Trophoblast cell (in vitro differentiated cells and primary cell): ENCODE results near the gene SHROOM3.

ENCODE experiments used
- DNase-seq, 2 donors: peaks; one replicate each; pipeline ENCODE4 v3.0.0-alpha.2; 2016
- H2AFZ ChIP-seq: 2 replicates; pipeline ENCODE4 v1.6.1; 2013; ENCODE audit warnings: low read length, moderate library complexity, mild to moderate bottlenecking; ENCODE audit not compliant: insufficient read depth, poor library complexity
- H2AK5ac ChIP-seq: 2 replicates; pipeline ENCODE4 v1.6.1; 2013; ENCODE audit warnings: mild to moderate bottlenecking, low read length
- H2BK120ac ChIP-seq: 2 replicates; pipeline ENCODE4 v1.6.1; 2013; ENCODE audit warnings: low read length, mild to moderate bottlenecking, moderate library complexity; ENCODE audit not compliant: insufficient read depth, poor library complexity
- H2BK12ac ChIP-seq: 2 replicates; pipeline ENCODE4 v1.6.1; 2013; ENCODE audit warnings: mild to moderate bottlenecking, low read length, moderate library complexity
- H2BK5ac ChIP-seq: 2 replicates; pipeline ENCODE4 v1.6.1; 2013; ENCODE audit warnings: low read length, low read depth, moderate library complexity, mild to moderate bottlenecking; ENCODE audit not compliant: poor library complexity
- H3K14ac ChIP-seq: 2 replicates; pipeline ENCODE4 v1.6.1; 2013; ENCODE audit warnings: mild to moderate bottlenecking, low read length
- H3K18ac ChIP-seq: 2 replicates; pipeline ENCODE4 v1.6.1; 2013; ENCODE audit warnings: mild to moderate bottlenecking, low read length
- H3K23ac ChIP-seq: 2 replicates; pipeline ENCODE4 v1.6.1; 2013; ENCODE audit warnings: low read length
- H3K27ac ChIP-seq: 2 replicates; pipeline ENCODE4 v1.5.1; 2013; ENCODE audit warnings: low read depth, mild to moderate bottlenecking, inconsistent platforms, low read length, moderate library complexity
- H3K27me3 ChIP-seq: 2 replicates; pipeline ENCODE4 v1.6.1; 2013; ENCODE audit warnings: inconsistent platforms, mild to moderate bottlenecking, low read length, moderate library complexity; ENCODE audit not compliant: insufficient read depth
- H3K36me3 ChIP-seq, 2 experiments: 1 replicate in 1 of 2; 2 replicates in 1 of 2; pipeline ENCODE4 v1.6.1; 2013; ENCODE audit warnings: low read length in 2 of 2, mild to moderate bottlenecking in 2 of 2, moderate library complexity in 1 of 2; ENCODE audit not compliant: insufficient read depth in 2 of 2, control insufficient read depth in 1 of 2
- H3K4ac ChIP-seq: 2 replicates; pipeline ENCODE4 v1.6.1; 2013; ENCODE audit warnings: low read depth, mild to moderate bottlenecking, low read length, moderate library complexity
- H3K4me1 ChIP-seq, 2 experiments: 1 replicate in 1 of 2; 2 replicates in 1 of 2; pipeline ENCODE4 v1.6.1; 2013; ENCODE audit warnings: low read length in 2 of 2, mild to moderate bottlenecking in 2 of 2, moderate library complexity in 1 of 2; ENCODE audit not compliant: insufficient read depth in 2 of 2, control insufficient read depth in 1 of 2
- H3K4me2 ChIP-seq: 2 replicates; pipeline ENCODE4 v1.6.1; 2013; ENCODE audit warnings: inconsistent platforms, mild to moderate bottlenecking, low read length, moderate library complexity
- H3K4me3 ChIP-seq: 2 replicates; pipeline ENCODE4 v1.5.1; 2013; ENCODE audit warnings: mild to moderate bottlenecking, low read depth, low read length, inconsistent platforms
- H3K79me1 ChIP-seq: one replicate; pipeline ENCODE4 v1.6.1; 2013; ENCODE audit warnings: low read length
- H3K79me2 ChIP-seq: 2 replicates; pipeline ENCODE4 v1.6.1; 2013; ENCODE audit warnings: low read length, mild to moderate bottlenecking; ENCODE audit not compliant: control insufficient read depth, insufficient read depth, poor library complexity
- H3K9ac ChIP-seq: 2 replicates; pipeline ENCODE4 v1.6.1; 2013; ENCODE audit warnings: mild to moderate bottlenecking, low read length
- H3K9me3 ChIP-seq: 2 replicates; pipeline ENCODE4 v1.6.1; 2013; ENCODE audit warnings: low read depth, mild to moderate bottlenecking, control low read depth, inconsistent platforms, low read length; ENCODE audit not compliant: insufficient read depth
- H4K12ac ChIP-seq: 2 replicates; pipeline ENCODE4 v1.6.1; 2013; ENCODE audit warnings: low read depth, mild to moderate bottlenecking, low read length, moderate library complexity
- H4K8ac ChIP-seq: 2 replicates; pipeline ENCODE4 v1.6.1; 2013; ENCODE audit warnings: low read depth, mild to moderate bottlenecking, low read length, moderate library complexity
- H4K91ac ChIP-seq: one replicate; pipeline ENCODE4 v1.6.1; 2013; ENCODE audit warnings: low read depth, mild to moderate bottlenecking, low read length, moderate library complexity
- WGBS: extraction: QIAGEN DNeasy Blood & Tissue Kit; methylation state at CpG from one replicate; pipeline ENCODE4 v1.1.7; 2013; ENCODE audit warnings: missing lambda C conversion rate; ENCODE audit not compliant: insufficient read length, insufficient coverage; ENCODE audit errors: extremely low coverage; 5-methylcytosine and 5-hydroxymethylcytosine counted together

The SHROOM3 gene

GRCh38 chr4:76758996-76759395 lies 324.0 kb downstream of the SHROOM3 start:
- Histone ChIP-seq H3K4me2 (no peak overlapping the region), H2BK5ac (no peak overlapping the region), H2AFZ (no peak overlapping the region), H4K12ac (no peak overlapping the region), H3K4me1 (peaks cover 19 to 25% of the 10 kb centered on the region in 2 experiments), H3K4ac (no peak overlapping the region), H3K23ac (no peak overlapping the region), H2BK120ac (no peak overlapping the region), H3K9ac (no peak overlapping the region), H2AK5ac (no peak overlapping the region), H3K9me3 (no peaks in the 10 kb centered on the region), H4K8ac (no peak overlapping the region), H3K27ac (no peak overlapping the region), H3K79me1 (peaks cover 31% of the 10 kb centered on the region), H3K4me3 (no peak overlapping the region), H2BK12ac (no peak overlapping the region), H3K36me3 (peaks cover 21 to 34% of the 10 kb centered on the region in 2 experiments), H3K18ac (no peak overlapping the region), H3K27me3 (no peaks in the 10 kb centered on the region), H3K14ac (no peak overlapping the region), H3K79me2 (peaks cover 10% of the 10 kb centered on the region), H4K91ac (no peak overlapping the region)
- WGBS, result no CpG with 5 or more reads among the region's 3 CpGs
- no peak for DNase-seq

GRCh38 chr4:76760193-76760592 lies 325.2 kb downstream of the SHROOM3 start:
- Histone ChIP-seq H2BK120ac (no peak overlapping the region), H3K27me3 (no peaks in the 10 kb centered on the region), H2AFZ (no peak overlapping the region), H4K12ac (no peak overlapping the region), H3K79me2 (peaks cover under 1% of the 10 kb centered on the region), H2BK12ac (no peak overlapping the region), H4K91ac (no peak overlapping the region), H3K9ac (no peak overlapping the region), H3K4me3 (no peak overlapping the region), H3K23ac (no peak overlapping the region), H3K36me3 (peaks cover 10 to 24% of the 10 kb centered on the region in 2 experiments), H3K9me3 (no peaks in the 10 kb centered on the region), H3K14ac (no peak overlapping the region), H2BK5ac (no peak overlapping the region), H3K18ac (no peak overlapping the region), H4K8ac (no peak overlapping the region), H3K27ac (no peak overlapping the region), H3K4ac (peak overlapping the region; percentile 44), H2AK5ac (no peak overlapping the region), H3K4me1 (peaks cover 7 to 15% of the 10 kb centered on the region in 2 experiments), H3K79me1 (peaks cover 21% of the 10 kb centered on the region), H3K4me2 (no peak overlapping the region)
- WGBS, result no CpG with 5 or more reads among the region's 3 CpGs
- no peak for DNase-seq

GRCh38 chr4:76762137-76763130 lies 327.4 kb downstream of the SHROOM3 start:
- peak overlapping the region; percentile 71 for H2BK120ac ChIP-seq
- H4K91ac ChIP-seq, result no peak overlapping the region
- H3K9me3 ChIP-seq, result no peaks in the 10 kb centered on the region
- H4K8ac ChIP-seq, result no peak overlapping the region
- H3K23ac ChIP-seq, result no peak overlapping the region
- no peak overlapping the region for H4K12ac ChIP-seq
- H3K9ac ChIP-seq, result no peak overlapping the region
- H3K79me1 ChIP-seq, result peaks cover 23% of the 10 kb centered on the region
- H3K18ac ChIP-seq, result no peak overlapping the region
- H3K79me2 ChIP-seq, result peaks cover 3% of the 10 kb centered on the region
- H3K4me3 ChIP-seq, result no peak overlapping the region
- no peak overlapping the region for H3K4me2 ChIP-seq
- no peak overlapping the region for H2AK5ac ChIP-seq
- H3K27ac ChIP-seq, result peak overlapping the region; percentile 64
- no peaks in the 10 kb centered on the region for H3K27me3 ChIP-seq
- peak overlapping the region; percentile 74 for H2BK12ac ChIP-seq
- no peak for DNase-seq
- H3K4ac ChIP-seq, result no peak overlapping the region
- no peak overlapping the region for H3K14ac ChIP-seq
- peak overlapping the region; percentile 9 for H2BK5ac ChIP-seq
- peaks cover 3 to 21% of the 10 kb centered on the region in 2 experiments for H3K36me3 ChIP-seq
- WGBS, result no CpG with 5 or more reads among the region's 4 CpGs
- H3K4me1 ChIP-seq, result peaks cover 12 to 22% of the 10 kb centered on the region in 2 experiments
- H2AFZ ChIP-seq, result no peak overlapping the region

- Histone ChIP-seq H3K4me3 (no peak overlapping the region), H3K79me2 (peaks cover 3% of the 10 kb centered on the region), H2BK120ac (no peak overlapping the region), H3K9me3 (no peaks in the 10 kb centered on the region), H4K8ac (no peak overlapping the region), H3K14ac (no peak overlapping the region), H3K9ac (no peak overlapping the region), H3K23ac (no peak overlapping the region), H3K36me3 (peaks cover 2 to 20% of the 10 kb centered on the region in 2 experiments), H3K4me1 (peaks cover 16 to 27% of the 10 kb centered on the region in 2 experiments), H2AK5ac (no peak overlapping the region), H4K12ac (no peak overlapping the region), H3K27ac (peak overlapping the region; percentile 94), H4K91ac (no peak overlapping the region), H3K79me1 (peaks cover 28% of the 10 kb centered on the region), H3K27me3 (no peaks in the 10 kb centered on the region), H2BK5ac (no peak overlapping the region), H3K4me2 (no peak overlapping the region), H3K4ac (no peak overlapping the region), H3K18ac (no peak overlapping the region), H2BK12ac (no peak overlapping the region), H2AFZ (no peak overlapping the region)
- DNase-seq, result peak; percentile 63 to 86
- WGBS, result no CpG with 5 or more reads among the region's 1 CpG
These were observed 329.2 kb downstream of the SHROOM3 start for GRCh38 chr4:76764251-76764650.
